Tibial artery (tissue), 4 donors: ENCODE measurements around the gene TAS1R3.

Experiments
- DNase-seq, 2 donors: peaks; one replicate each; pipeline ENCODE4 v3.0.0-alpha.2; 2019
- H3K27ac ChIP-seq, 2 donors: fragments of 200-600 bp; sonication (generic) in 1 of 2; 1 replicate in 1 of 2; 2 replicates in 1 of 2; pipeline ENCODE4 v1.5.1; 2018 to 2019; ENCODE audit warnings: mild to moderate bottlenecking in 1 of 2
- H3K27me3 ChIP-seq, 2 donors: fragments of 200-600 bp; sonication (generic) in 1 of 2; one replicate each; pipeline versions ENCODE4 v1.5.1 to v1.6.0; 2016 to 2019
- H3K36me3 ChIP-seq, 3 donors: fragments of 200-600 bp; sonication (generic) in 2 of 3; one replicate each; pipeline ENCODE4 v1.5.1; 2016 to 2019; ENCODE audit warnings: mild to moderate bottlenecking in 2 of 3
- H3K4me1 ChIP-seq, 4 donors: fragments of 200-600 bp; sonication (generic) in 2 of 4; 1 replicate in 3 of 4; 2 replicates in 1 of 4; pipeline ENCODE4 v1.5.1; 2016 to 2019
- H3K4me3 ChIP-seq, 2 donors: fragments of 200-600 bp; sonication (generic) in 1 of 2; 1 replicate in 1 of 2; 2 replicates in 1 of 2; pipeline ENCODE4 v1.5.1; 2018 to 2019; ENCODE audit warnings: mild to moderate bottlenecking in 2 of 2
- H3K9me3 ChIP-seq, 3 donors: fragments of 200-600 bp; sonication (generic) in 1 of 3; one replicate each; pipeline ENCODE4 v1.5.1; 2016 to 2019
- intact Hi-C: fragments of 100-400 bp; cut with DNase I; formaldehyde crosslinking; loops from one replicate; pipeline ENCODE4 v1.15.0; 2023; ENCODE audit warnings: low total_unique reads
- TF ChIP-seq, protein P1 (sequence below), 2 experiments: fragments of 200-600 bp in 1 of 2; fragments of 450-650 bp in 1 of 2; IDR thresholded peaks; one replicate each; pipeline ENCODE4 v1.5.1; 2017 to 2019; ENCODE audit warnings: antibody characterized with exemption in 2 of 2, mild to moderate bottlenecking in 1 of 2, moderate library complexity in 1 of 2

TAS1R3 gene

GRCh38 chr1:1342584-1343115 is 11.6 kb downstream of the TAS1R3 start:
- no peak for DNase-seq
- peaks cover 0 to 40% (median 26%) of the 10 kb centered on the region in 4 donors for H3K4me1 ChIP-seq
- H3K9me3 ChIP-seq, result no peaks in the 10 kb centered on the region
- H3K4me3 ChIP-seq, result no peak overlapping the region
- TF ChIP-seq, protein P1, sequence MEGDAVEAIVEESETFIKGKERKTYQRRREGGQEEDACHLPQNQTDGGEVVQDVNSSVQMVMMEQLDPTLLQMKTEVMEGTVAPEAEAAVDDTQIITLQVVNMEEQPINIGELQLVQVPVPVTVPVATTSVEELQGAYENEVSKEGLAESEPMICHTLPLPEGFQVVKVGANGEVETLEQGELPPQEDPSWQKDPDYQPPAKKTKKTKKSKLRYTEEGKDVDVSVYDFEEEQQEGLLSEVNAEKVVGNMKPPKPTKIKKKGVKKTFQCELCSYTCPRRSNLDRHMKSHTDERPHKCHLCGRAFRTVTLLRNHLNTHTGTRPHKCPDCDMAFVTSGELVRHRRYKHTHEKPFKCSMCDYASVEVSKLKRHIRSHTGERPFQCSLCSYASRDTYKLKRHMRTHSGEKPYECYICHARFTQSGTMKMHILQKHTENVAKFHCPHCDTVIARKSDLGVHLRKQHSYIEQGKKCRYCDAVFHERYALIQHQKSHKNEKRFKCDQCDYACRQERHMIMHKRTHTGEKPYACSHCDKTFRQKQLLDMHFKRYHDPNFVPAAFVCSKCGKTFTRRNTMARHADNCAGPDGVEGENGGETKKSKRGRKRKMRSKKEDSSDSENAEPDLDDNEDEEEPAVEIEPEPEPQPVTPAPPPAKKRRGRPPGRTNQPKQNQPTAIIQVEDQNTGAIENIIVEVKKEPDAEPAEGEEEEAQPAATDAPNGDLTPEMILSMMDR (IDR thresholded peaks at IDR 0.05), result no peak
- H3K27me3 ChIP-seq, result no peaks in the 10 kb centered on the region
- H3K27ac ChIP-seq, result no peak overlapping the region
- peaks cover 15 to 46% (median 39%) of the 10 kb centered on the region in 3 donors for H3K36me3 ChIP-seq
- intact Hi-C loops, result no loop called here

DNA sequence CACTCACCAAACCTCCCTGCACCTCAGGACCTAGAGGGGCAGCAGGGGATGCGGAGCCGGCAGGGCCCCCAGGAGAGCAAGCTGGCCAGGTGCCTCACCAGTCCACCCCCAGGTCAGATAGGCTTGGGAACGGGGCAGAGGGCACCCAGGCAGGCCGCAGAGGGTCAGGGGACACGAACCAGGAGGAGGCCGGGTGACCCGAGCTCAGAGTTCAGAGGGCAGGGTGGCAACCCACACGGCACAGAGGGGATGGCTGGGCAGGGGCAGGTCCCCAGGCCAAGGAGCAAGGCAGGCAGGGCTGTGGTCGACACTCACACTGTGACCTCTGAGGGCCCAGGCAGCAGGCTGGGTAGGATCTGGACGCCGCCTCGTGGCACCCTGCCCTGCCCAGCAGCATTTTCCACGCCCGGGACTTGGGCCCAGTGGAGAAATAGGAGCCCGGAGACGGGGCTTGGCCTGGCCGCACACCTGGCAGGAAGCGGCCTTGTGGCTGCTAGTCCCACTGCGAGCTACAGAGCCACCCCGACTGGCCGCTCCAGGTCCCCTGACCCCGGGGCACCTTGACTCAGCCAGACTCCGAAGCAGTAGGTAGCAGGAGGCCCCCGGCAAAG is 12.8 kb downstream of the TAS1R3 start:
- Histone ChIP-seq H3K4me3 (no peak overlapping the region), H3K9me3 (no peaks in the 10 kb centered on the region), H3K27me3 (no peaks in the 10 kb centered on the region), H3K27ac (no peak overlapping the region), H3K36me3 (peaks cover 4 to 33% (median 27%) of the 10 kb centered on the region in 3 donors), H3K4me1 (peaks cover 0 to 50% (median 34%) of the 10 kb centered on the region in 4 donors)
- intact Hi-C loops, result no loop called here
- no peak for DNase-seq
- TF ChIP-seq, protein P1 (IDR thresholded peaks at IDR 0.05), result no peak

DNA sequence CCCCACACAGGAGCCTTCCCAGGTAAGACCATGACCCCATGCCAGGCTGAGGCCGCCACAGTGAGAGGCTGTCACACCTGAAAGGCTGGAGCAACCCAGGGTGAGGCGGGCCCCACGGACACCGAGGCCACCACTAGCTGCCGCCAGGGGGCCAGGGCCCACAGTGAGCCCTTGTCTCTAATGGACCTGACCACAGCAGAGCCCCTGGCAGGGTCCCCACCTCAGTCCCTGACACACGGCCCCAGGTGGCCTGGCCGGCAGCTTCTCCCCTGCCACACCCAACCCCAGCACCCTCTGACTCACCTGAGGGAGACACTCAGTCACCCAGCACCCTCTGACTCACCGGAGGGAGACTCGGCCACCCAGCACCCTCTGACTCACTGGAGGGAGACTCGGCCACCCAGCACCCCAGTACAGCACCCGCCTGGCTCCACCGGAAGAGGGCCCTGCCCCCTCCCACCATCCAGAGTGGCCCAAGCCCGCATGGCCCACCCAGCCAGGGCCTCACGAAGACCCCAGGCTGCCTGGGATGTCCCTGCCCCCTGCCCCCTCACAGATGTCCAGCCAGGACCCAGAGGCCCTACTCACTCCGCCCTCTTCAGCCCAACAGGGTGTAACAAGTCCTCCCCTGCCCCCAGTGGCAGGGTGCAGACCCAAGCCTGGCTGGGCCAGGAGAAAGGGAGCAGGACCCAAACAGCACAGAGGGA is 13.7 kb downstream of the TAS1R3 start:
- Histone ChIP-seq H3K4me1 (peaks cover 0 to 50% (median 34%) of the 10 kb centered on the region in 4 donors), H3K36me3 (peaks cover 0 to 24% (median 18%) of the 10 kb centered on the region in 3 donors), H3K27me3 (no peaks in the 10 kb centered on the region), H3K9me3 (no peaks in the 10 kb centered on the region), H3K27ac (no peak overlapping the region), H3K4me3 (no peak overlapping the region)
- TF ChIP-seq, protein P1 (IDR thresholded peaks at IDR 0.05), result no peak
- DNase-seq, result no peak
- intact Hi-C loops, result no loop called here

DNA sequence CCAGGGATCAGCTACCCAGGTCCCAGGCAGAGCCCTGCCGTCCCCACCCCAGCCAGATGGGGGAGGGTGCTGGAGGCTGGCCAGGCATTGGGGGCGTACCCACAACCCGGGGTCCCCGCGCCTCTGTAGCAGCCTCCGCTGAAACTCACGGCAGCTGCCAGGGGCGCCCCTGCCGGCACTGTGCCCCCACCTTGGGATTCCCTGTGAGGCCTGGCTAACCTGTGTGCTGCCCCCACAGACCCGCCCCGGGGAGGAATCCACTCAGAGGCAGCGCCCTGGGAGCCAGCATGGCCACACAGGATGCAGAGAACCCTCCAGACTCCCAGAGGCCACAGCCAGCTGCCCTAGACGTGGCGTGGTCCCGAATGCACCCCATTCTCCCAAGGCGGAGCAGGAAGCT is 14.3 kb downstream of the TAS1R3 start:
- peaks cover 0 to 19% (median 12%) of the 10 kb centered on the region in 3 donors for H3K36me3 ChIP-seq
- TF ChIP-seq, protein P1 (IDR thresholded peaks at IDR 0.05), result no peak
- H3K4me3 ChIP-seq, result no peak overlapping the region
- H3K27me3 ChIP-seq, result no peaks in the 10 kb centered on the region
- no peak for DNase-seq
- intact Hi-C loops, result no loop called here
- no peak overlapping the region for H3K27ac ChIP-seq
- H3K9me3 ChIP-seq, result no peaks in the 10 kb centered on the region
- H3K4me1 ChIP-seq, result peaks cover 0 to 50% (median 34%) of the 10 kb centered on the region in 4 donors

- no peak for DNase-seq
- Histone ChIP-seq H3K4me1 (peaks cover 0 to 50% (median 34%) of the 10 kb centered on the region in 4 donors), H3K27me3 (no peaks in the 10 kb centered on the region), H3K27ac (no peak overlapping the region), H3K36me3 (peaks cover 0 to 13% (median 8%) of the 10 kb centered on the region in 3 donors), H3K9me3 (no peaks in the 10 kb centered on the region), H3K4me3 (no peak overlapping the region)
- TF ChIP-seq, protein P1 (IDR thresholded peaks at IDR 0.05), result no peak
- intact Hi-C loops, result no loop called here
These were observed 14.9 kb downstream of the TAS1R3 start for GRCh38 chr1:1345860-1346500.
